ENCODE results near the gene KCTD20. TPM values are rescaled to one million over a fixed set of nuclear protein-coding genes. Genes with fewer than 3 reads are reported as not detected.

KCTD20 gene
- total RNA-seq, 1 donor from 2014 or later = 48.1 TPM

GRCh38 chr6:36455486-36456027 is 12.8 kb downstream of the KCTD20 start:
- no peak overlapping the region for H3K27ac Mint-ChIP-seq
- TF ChIP-seq CTCF (IDR thresholded peaks at IDR 0.05) = no peak
- H3K36me3 Mint-ChIP-seq (ENCODE audit: low read depth) = peaks cover 35% of the 10 kb centered on the region
- ATAC-seq (ENCODE audit: low read depth) = no peak
- ChIA-PET CTCF (no interaction called here), POLR2A (interaction anchor here (0.7 to 1.2 kb wide), 2 partner anchors 11 to 12 kb away, joined by 3 to 10 read pairs; partner anchors contain the start of gene KCTD20)
- H3K4me3 Mint-ChIP-seq = no peak overlapping the region
- DNase-seq = no peak
- intact Hi-C loops (cut with micrococcal nuclease) = no loop called here
- H3K9me3 Mint-ChIP-seq = no peaks in the 10 kb centered on the region
- H3K27me3 Mint-ChIP-seq = no peaks in the 10 kb centered on the region
- H3K4me1 Mint-ChIP-seq = peaks cover 17% of the 10 kb centered on the region

- no peak for ATAC-seq (ENCODE audit: low read depth)
- peaks cover 25% of the 10 kb centered on the region for H3K36me3 Mint-ChIP-seq (ENCODE audit: low read depth)
- peaks cover 28% of the 10 kb centered on the region for H3K4me1 Mint-ChIP-seq
- H3K4me3 Mint-ChIP-seq = no peak overlapping the region
- no peaks in the 10 kb centered on the region for H3K9me3 Mint-ChIP-seq
- no peak for TF ChIP-seq CTCF (IDR thresholded peaks at IDR 0.05)
- no peak for DNase-seq
- no peak overlapping the region for H3K27ac Mint-ChIP-seq
- CTCF ChIA-PET = no interaction called here
- intact Hi-C loops (cut with micrococcal nuclease) = no loop called here
- H3K27me3 Mint-ChIP-seq = no peaks in the 10 kb centered on the region
- POLR2A ChIA-PET = no interaction called here
Measured at GRCh38 chr6:36459501-36459900, 16.7 kb downstream of the KCTD20 start.

GRCh38 chr6:36460916-36461315 is 18.1 kb downstream of the KCTD20 start:
- Mint-ChIP-seq H3K36me3 (ENCODE audit: low read depth) (peaks cover 21% of the 10 kb centered on the region), H3K27me3 (no peaks in the 10 kb centered on the region), H3K27ac (no peak overlapping the region), H3K4me1 (peaks cover 24% of the 10 kb centered on the region), H3K9me3 (no peaks in the 10 kb centered on the region), H3K4me3 (no peak overlapping the region)
- ATAC-seq (ENCODE audit: low read depth) (no peak), DNase-seq (no peak)
- TF ChIP-seq CTCF (IDR thresholded peaks at IDR 0.05) = no peak
- POLR2A ChIA-PET = no interaction called here
- intact Hi-C loops (cut with micrococcal nuclease) = no loop called here
- CTCF ChIA-PET = no interaction called here

GRCh38 chr6:36461646-36462045 is 18.8 kb downstream of the KCTD20 start:
- no peak for TF ChIP-seq CTCF (IDR thresholded peaks at IDR 0.05)
- Mint-ChIP-seq H3K36me3 (ENCODE audit: low read depth) (peaks cover 22% of the 10 kb centered on the region), H3K9me3 (no peaks in the 10 kb centered on the region), H3K4me1 (peaks cover 22% of the 10 kb centered on the region), H3K27me3 (no peaks in the 10 kb centered on the region), H3K4me3 (no peak overlapping the region), H3K27ac (no peak overlapping the region)
- ChIA-PET CTCF (interaction anchor here (1.1 kb wide), 1 partner anchor 121 kb away, joined by 3 read pairs; no protein-coding TSS in a partner anchor), POLR2A (interaction anchor here (0.8 kb wide), 1 partner anchor 147 kb away, joined by 3 read pairs; no protein-coding TSS in a partner anchor)
- no peak for DNase-seq
- no peak for ATAC-seq (ENCODE audit: low read depth)
- intact Hi-C loops (cut with micrococcal nuclease) = no loop called here

- Mint-ChIP-seq H3K4me1 (peaks cover 17% of the 10 kb centered on the region), H3K27me3 (no peaks in the 10 kb centered on the region), H3K9me3 (no peaks in the 10 kb centered on the region), H3K36me3 (ENCODE audit: low read depth) (peaks cover 17% of the 10 kb centered on the region), H3K27ac (no peak overlapping the region), H3K4me3 (no peak overlapping the region)
- TF ChIP-seq CTCF (IDR thresholded peaks at IDR 0.05) = no peak
- intact Hi-C loops (cut with micrococcal nuclease) = no loop called here
- ATAC-seq (ENCODE audit: low read depth) (no peak), DNase-seq (no peak)
- ChIA-PET CTCF (interaction anchor here (1.1 kb wide), 1 partner anchor 41 kb away, joined by 4 read pairs; no protein-coding TSS in a partner anchor), POLR2A (interaction anchor here (1.0 kb wide), 1 partner anchor 11 kb away, joined by 4 read pairs; no protein-coding TSS in a partner anchor)
Measured at GRCh38 chr6:36463676-36464075, 20.9 kb downstream of the KCTD20 start.

Data from activated B cell treated with CpG ODN at 0.5 μM for 24 hours (primary cell).